ENCODE results near the gene EMILIN3. TPM values are rescaled to one million over a fixed set of nuclear protein-coding genes. Genes with fewer than 3 reads are reported as not detected.

EMILIN3 gene
- total RNA-seq, 1 donor from 2014 or later = 3.7 TPM

Other genes with a start within 250 kb of the EMILIN3 start
- 82.1 TPM for gene PLCG1, start 229.3 kb downstream of the EMILIN3 start, total RNA-seq
- 28.5 TPM for gene ZHX3, start 49.1 kb downstream of the EMILIN3 start, total RNA-seq
- 0.49 TPM for gene LPIN3, start 26.0 kb downstream of the EMILIN3 start, total RNA-seq

All from temporal lobe (tissue), 1 donor.